ENCODE data around the gene ZSCAN21.

ZSCAN21 gene

GRCh38 chr7:100101016-100101862 lies 51.7 kb downstream of the ZSCAN21 start, which contains the start of the genes AP4M1 and MCM7:
AP4M1 (plus strand) TSS chr7:100101643; CDS start chr7:100101715, 72 bp downstream.
MCM7 (minus strand) TSS chr7:100101397; CDS start chr7:100101294, 103 bp downstream.
- DNase-seq = peak; percentile 98

- no peak for DNase-seq
These were observed 53.6 kb downstream of the ZSCAN21 start for GRCh38 chr7:100102950-100103840.

- DNase-seq = no peak
These were observed 56.0 kb downstream of the ZSCAN21 start for GRCh38 chr7:100105534-100105933.

- DNase-seq = no peak
These were observed 57.1 kb downstream of the ZSCAN21 start for GRCh38 chr7:100106633-100107032.

GRCh38 chr7:100107125-100107737 lies 57.7 kb downstream of the ZSCAN21 start:
- DNase-seq = no peak

- no peak for DNase-seq
These were observed 58.3 kb downstream of the ZSCAN21 start for GRCh38 chr7:100107890-100108289.

GRCh38 chr7:100109521-100110163 lies 60.1 kb downstream of the ZSCAN21 start:
- no peak for DNase-seq

- DNase-seq = no peak
These were observed 61.6 kb downstream of the ZSCAN21 start for GRCh38 chr7:100111156-100111555.

- DNase-seq = no peak
These were observed 62.3 kb downstream of the ZSCAN21 start for GRCh38 chr7:100111914-100112313.

Data from NCI-H2171 (cell line).